Esophagus squamous epithelium (tissue), 4 donors: ENCODE data around the gene SH2D2A.

Source experiments
- POLR2A ChIP-seq, 4 donors: fragments of 450-650 bp; IDR thresholded peaks; one replicate each; pipeline ENCODE4 v1.6.1; 2017; ENCODE audit warnings: antibody characterized with exemption in 4 of 4, mild to moderate bottlenecking in 4 of 4, moderate library complexity in 3 of 4
- TF ChIP-seq, protein P1 (sequence below), 6 experiments: fragments of 450-650 bp in 4 of 6; fragments of 200-600 bp in 2 of 6; sonication (generic) in 2 of 6; IDR thresholded peaks; one replicate each; pipeline ENCODE4 v1.5.1; 2016 to 2019; ENCODE audit warnings: antibody characterized with exemption in 6 of 6, mild to moderate bottlenecking in 4 of 6, moderate library complexity in 4 of 6

GRCh38 chr1:156797212-156797871 is 19.3 kb downstream of the SH2D2A start:
- TF ChIP-seq, protein P1, sequence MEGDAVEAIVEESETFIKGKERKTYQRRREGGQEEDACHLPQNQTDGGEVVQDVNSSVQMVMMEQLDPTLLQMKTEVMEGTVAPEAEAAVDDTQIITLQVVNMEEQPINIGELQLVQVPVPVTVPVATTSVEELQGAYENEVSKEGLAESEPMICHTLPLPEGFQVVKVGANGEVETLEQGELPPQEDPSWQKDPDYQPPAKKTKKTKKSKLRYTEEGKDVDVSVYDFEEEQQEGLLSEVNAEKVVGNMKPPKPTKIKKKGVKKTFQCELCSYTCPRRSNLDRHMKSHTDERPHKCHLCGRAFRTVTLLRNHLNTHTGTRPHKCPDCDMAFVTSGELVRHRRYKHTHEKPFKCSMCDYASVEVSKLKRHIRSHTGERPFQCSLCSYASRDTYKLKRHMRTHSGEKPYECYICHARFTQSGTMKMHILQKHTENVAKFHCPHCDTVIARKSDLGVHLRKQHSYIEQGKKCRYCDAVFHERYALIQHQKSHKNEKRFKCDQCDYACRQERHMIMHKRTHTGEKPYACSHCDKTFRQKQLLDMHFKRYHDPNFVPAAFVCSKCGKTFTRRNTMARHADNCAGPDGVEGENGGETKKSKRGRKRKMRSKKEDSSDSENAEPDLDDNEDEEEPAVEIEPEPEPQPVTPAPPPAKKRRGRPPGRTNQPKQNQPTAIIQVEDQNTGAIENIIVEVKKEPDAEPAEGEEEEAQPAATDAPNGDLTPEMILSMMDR (IDR thresholded peaks at IDR 0.05) = peak; percentile 59 to 82 (median 68)
- TF ChIP-seq POLR2A (IDR thresholded peaks at IDR 0.05) = no peak
